Measurements from ENCODE around the gene ALG1L2.
"Not testable (repeated sequence)": the region's sequence is repeated elsewhere in the genome, so short reads cannot be mapped to it uniquely, and the experiment has no call there.

The ALG1L2 gene

GRCh38 chr3:130136337-130136736 is 54.7 kb downstream of the ALG1L2 start:
- not testable (repeated sequence) for DNase-seq

GRCh38 chr3:130137685-130138084 is 56.1 kb downstream of the ALG1L2 start:
- DNase-seq: not testable (repeated sequence)

GRCh38 chr3:130138992-130139391 is 57.4 kb downstream of the ALG1L2 start:
- not testable (repeated sequence) for DNase-seq

DNA sequence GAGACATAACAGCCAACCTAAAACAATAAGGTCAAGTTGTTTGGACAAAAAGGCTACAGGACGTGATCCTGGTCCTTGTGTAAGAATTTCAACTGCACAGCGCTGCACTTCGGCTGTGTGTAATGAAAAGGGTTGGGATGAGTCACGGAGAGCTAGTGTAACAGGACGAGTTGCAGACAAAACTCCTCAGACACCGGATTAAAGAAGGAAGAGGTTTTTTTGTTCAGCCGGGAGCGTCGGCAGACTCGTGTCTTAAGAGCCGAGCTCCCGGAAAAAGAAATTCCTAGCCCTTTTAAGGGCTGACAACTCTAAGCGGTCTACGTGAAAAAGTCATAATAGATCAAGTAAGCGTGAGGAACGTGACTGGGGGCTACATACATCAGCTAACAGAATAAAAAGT is 59.1 kb downstream of the ALG1L2 start:
- not testable (repeated sequence) for DNase-seq

- not testable (repeated sequence) for DNase-seq
These were observed 62.2 kb downstream of the ALG1L2 start for GRCh38 chr3:130143648-130144327.

DNA sequence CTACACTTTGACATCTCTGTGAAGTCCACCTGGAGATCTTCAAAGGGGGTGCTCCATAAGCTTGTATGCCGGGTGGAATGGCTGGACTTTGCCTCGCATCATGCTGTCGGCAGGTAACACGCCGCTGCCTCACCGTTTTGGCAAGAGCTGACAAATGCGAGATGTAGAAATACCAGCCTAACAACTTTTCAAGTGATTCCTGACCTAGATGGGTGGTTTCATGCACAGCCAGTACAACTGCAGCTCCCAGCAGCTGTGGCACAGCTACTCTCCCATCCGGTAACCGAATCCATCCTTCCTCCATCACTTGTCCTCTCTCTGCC is 62.7 kb downstream of the ALG1L2 start:
- DNase-seq: not testable (repeated sequence)

- DNase-seq: not testable (repeated sequence)
These were observed 63.8 kb downstream of the ALG1L2 start for GRCh38 chr3:130145456-130145855.

- DNase-seq: not testable (repeated sequence)
These were observed 64.8 kb downstream of the ALG1L2 start for GRCh38 chr3:130146465-130146864.
